Measurements from ENCODE around the gene PTPN21. TPM values are rescaled to one million over a fixed set of nuclear protein-coding genes. Genes with fewer than 3 reads are reported as not detected.

PTPN21 gene
- total RNA-seq = not detected

- H3K36me3 Mint-ChIP-seq (ENCODE audit: low read depth) = no peaks in the 10 kb centered on the region
- no peaks in the 10 kb centered on the region for H3K9me3 Mint-ChIP-seq
- DNase-seq = peak; percentile 17
- peaks cover 59% of the 10 kb centered on the region for H3K27me3 Mint-ChIP-seq
- peak within 1 kb of the TSS; percentile 2 for H3K27ac Mint-ChIP-seq
- ChIA-PET POLR2A (no interaction called here), CTCF (interaction anchor here (1.0 kb wide), 1 partner anchor 11 kb away, joined by 4 read pairs; no protein-coding TSS in a partner anchor)
- peaks cover 37% of the 10 kb centered on the region for H3K4me1 Mint-ChIP-seq
- peak within 1 kb of the TSS; percentile 52 for H3K4me3 Mint-ChIP-seq
Observed at GRCh38 chr14:88554457-88555286, at the start of gene PTPN21. Gene PTPN21 (minus strand): TSS chr14:88555007. CDS start chr14:88550417, 4,590 bp downstream.

DNA sequence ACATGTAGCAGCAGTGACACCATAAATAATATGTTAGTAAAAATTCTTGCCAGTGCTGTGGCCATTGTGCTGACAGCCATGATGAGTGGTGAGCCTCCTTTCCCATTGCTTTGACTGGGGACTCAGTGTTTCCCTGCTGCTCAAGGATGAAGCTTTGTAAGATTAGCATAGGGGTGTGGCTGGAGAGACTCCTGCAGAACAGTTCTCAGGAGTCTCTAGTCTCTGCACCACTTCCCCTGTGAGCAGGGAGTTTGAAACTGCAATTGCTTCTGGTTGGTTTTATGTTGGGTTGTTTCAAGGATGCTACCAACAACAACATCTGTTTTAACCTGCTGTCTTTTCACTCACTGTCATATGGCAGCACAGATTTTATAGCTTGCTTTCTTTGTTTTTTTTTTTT lies 49.4 kb upstream of the PTPN21 start:
- no peaks in the 10 kb centered on the region for H3K9me3 Mint-ChIP-seq
- CTCF ChIA-PET = interaction anchor here (1.1 kb wide), 1 partner anchor 9 kb away, joined by 3 read pairs; no protein-coding TSS in a partner anchor
- POLR2A ChIA-PET = no interaction called here
- peaks cover 55% of the 10 kb centered on the region for H3K36me3 Mint-ChIP-seq (ENCODE audit: low read depth)
- H3K27me3 Mint-ChIP-seq = no peaks in the 10 kb centered on the region
- H3K27ac Mint-ChIP-seq = no peak overlapping the region
- no peak overlapping the region for H3K4me3 Mint-ChIP-seq
- peaks cover 24% of the 10 kb centered on the region for H3K4me1 Mint-ChIP-seq
- DNase-seq = no peak

DNA sequence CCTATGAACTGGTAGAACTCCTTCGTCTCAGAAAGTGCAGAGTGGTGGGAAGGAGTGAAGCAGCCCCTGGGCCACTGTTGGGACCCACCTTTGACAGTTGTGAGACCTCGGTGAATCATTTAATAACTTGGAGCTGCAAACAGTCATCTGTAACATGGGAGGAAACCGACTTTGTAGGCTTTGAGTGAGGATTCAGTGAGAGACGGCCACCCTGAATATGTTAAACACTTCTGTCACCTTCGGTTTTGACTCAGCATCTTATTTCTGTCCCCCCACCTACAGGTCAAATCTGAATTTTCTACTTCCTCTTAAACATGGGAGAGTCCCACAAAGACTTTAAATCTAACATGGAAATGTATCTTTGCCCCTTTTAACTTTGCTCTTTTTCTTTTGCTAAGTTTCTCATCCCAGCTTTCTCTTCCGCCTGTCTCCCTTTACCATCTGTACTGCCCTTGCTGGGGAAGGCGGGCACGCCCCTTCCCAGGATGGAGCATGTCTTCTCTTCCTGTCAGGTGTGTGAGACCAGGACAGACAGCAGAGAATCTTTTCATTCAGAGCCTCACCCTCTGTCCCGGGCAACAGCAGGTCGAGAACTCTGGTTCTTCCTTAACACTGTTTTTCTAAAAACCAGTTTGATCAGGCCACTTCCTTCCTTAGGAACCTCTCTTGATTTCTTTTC lies 45.1 kb upstream of the PTPN21 start:
- H3K9me3 Mint-ChIP-seq = no peaks in the 10 kb centered on the region
- peak overlapping the region; percentile 87 for H3K27ac Mint-ChIP-seq
- peaks cover 60% of the 10 kb centered on the region for H3K36me3 Mint-ChIP-seq (ENCODE audit: low read depth)
- POLR2A ChIA-PET = interaction anchor here (0.5 to 0.6 kb wide), 2 partner anchors 19 to 27 kb away, joined by 3 to 4 read pairs; no protein-coding TSS in a partner anchor
- no peak for DNase-seq
- H3K27me3 Mint-ChIP-seq = no peaks in the 10 kb centered on the region
- CTCF ChIA-PET = no interaction called here
- peaks cover 38% of the 10 kb centered on the region for H3K4me1 Mint-ChIP-seq
- no peak overlapping the region for H3K4me3 Mint-ChIP-seq

GRCh38 chr14:88599326-88599725 lies 44.5 kb upstream of the PTPN21 start:
- no peaks in the 10 kb centered on the region for H3K9me3 Mint-ChIP-seq
- peaks cover 37% of the 10 kb centered on the region for H3K4me1 Mint-ChIP-seq
- no peaks in the 10 kb centered on the region for H3K27me3 Mint-ChIP-seq
- peaks cover 63% of the 10 kb centered on the region for H3K36me3 Mint-ChIP-seq (ENCODE audit: low read depth)
- H3K27ac Mint-ChIP-seq = peak overlapping the region; percentile 87
- CTCF ChIA-PET = no interaction called here
- DNase-seq = no peak
- H3K4me3 Mint-ChIP-seq = no peak overlapping the region
- POLR2A ChIA-PET = interaction anchor here (0.5 kb wide), 1 partner anchor 26 kb away, joined by 4 read pairs; no protein-coding TSS in a partner anchor

DNA sequence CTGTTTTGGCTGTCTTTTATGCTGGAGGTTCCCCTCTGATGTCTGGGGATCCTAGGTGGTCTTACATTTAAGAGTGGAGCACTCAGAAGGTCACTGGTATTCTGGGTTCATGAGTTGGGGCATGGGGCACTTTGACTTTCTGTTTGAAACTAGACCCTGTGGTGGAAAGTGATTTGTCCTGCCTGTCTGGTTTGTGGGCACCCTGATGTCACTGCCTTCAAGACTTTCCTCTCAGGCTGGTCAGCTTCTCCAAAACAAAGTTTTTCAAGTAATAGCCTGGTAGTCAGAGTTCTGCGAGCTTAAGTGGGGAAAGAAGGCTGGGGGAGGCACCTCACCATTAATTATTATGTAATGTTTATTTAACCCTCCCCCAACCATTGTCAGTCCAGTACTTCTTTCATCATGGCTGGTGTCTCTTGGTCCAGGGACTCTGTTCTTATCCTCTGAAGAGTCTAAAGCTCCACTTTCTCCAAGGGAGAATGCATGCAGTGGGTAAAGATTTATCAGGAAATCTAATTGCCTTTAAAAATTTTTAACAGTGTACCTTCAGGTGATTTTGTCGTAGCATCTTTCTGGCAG lies 43.4 kb upstream of the PTPN21 start:
- POLR2A ChIA-PET = no interaction called here
- H3K4me1 Mint-ChIP-seq = peaks cover 31% of the 10 kb centered on the region
- no peak overlapping the region for H3K4me3 Mint-ChIP-seq
- H3K27me3 Mint-ChIP-seq = no peaks in the 10 kb centered on the region
- H3K27ac Mint-ChIP-seq = no peak overlapping the region
- no peaks in the 10 kb centered on the region for H3K9me3 Mint-ChIP-seq
- DNase-seq = no peak
- peaks cover 55% of the 10 kb centered on the region for H3K36me3 Mint-ChIP-seq (ENCODE audit: low read depth)
- CTCF ChIA-PET = interaction anchor here (1.0 kb wide), 1 partner anchor 11 kb away, joined by 5 read pairs; no protein-coding TSS in a partner anchor

- no peaks in the 10 kb centered on the region for H3K27me3 Mint-ChIP-seq
- ChIA-PET CTCF (interaction anchor here (0.7 to 1.0 kb wide), 2 partner anchors 11 to 15 kb away, joined by 3 to 5 read pairs; no protein-coding TSS in a partner anchor), POLR2A (no interaction called here)
- peaks cover 49% of the 10 kb centered on the region for H3K36me3 Mint-ChIP-seq (ENCODE audit: low read depth)
- H3K4me1 Mint-ChIP-seq = peaks cover 31% of the 10 kb centered on the region
- no peaks in the 10 kb centered on the region for H3K9me3 Mint-ChIP-seq
- H3K4me3 Mint-ChIP-seq = no peak overlapping the region
- no peak overlapping the region for H3K27ac Mint-ChIP-seq
- DNase-seq = no peak
Observed at GRCh38 chr14:88597601-88598000, 42.8 kb upstream of the PTPN21 start.

DNA sequence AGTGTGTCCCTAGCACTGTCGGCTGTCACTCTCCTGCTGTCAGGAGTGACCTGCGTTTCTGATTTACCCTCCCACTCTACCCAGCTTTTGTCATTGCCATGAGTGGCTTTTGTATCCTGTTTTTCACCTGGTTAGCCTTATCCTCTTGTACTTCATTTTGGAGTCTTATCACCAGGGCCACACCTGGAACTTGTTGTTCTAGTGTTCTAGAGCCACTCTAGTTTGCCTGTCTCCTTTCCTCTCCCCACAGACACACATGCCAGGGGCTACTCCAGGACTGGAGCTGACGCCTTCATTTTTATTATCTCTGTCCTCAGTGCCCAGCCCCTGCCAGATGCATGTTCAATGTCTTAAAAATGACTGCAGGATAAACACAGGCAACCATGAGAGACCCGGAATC lies 42.2 kb upstream of the PTPN21 start:
- ChIA-PET POLR2A (no interaction called here), CTCF (interaction anchor here (0.7 to 1.0 kb wide), 2 partner anchors 10 to 16 kb away, joined by 3 to 5 read pairs; no protein-coding TSS in a partner anchor)
- no peak for DNase-seq
- Mint-ChIP-seq H3K36me3 (ENCODE audit: low read depth) (peaks cover 44% of the 10 kb centered on the region), H3K27ac (no peak overlapping the region), H3K4me1 (peaks cover 31% of the 10 kb centered on the region), H3K4me3 (no peak overlapping the region), H3K9me3 (no peaks in the 10 kb centered on the region), H3K27me3 (no peaks in the 10 kb centered on the region)

DNA sequence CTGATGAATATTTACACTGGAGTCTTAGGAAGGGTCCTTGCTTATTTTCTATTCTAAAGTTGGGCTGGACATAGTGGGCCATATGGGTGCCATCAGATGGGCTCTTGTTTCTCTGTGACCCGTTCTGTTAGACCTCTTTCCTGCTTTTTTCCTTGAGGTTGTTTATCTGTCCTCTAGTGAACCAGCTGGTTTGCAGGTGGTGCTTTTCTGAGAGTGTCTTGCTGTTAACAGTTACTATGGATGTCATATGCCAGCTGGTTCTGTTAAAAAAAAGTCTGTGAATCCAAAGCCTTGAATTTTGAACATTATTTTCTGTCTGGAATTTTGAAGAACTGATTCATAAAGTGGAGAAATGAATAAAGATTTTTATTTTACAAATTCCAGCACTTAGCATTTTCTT lies 37.2 kb upstream of the PTPN21 start:
- POLR2A ChIA-PET = no interaction called here
- CTCF ChIA-PET = no interaction called here
- Mint-ChIP-seq H3K27me3 (no peaks in the 10 kb centered on the region), H3K36me3 (ENCODE audit: low read depth) (peaks cover 30% of the 10 kb centered on the region), H3K9me3 (no peaks in the 10 kb centered on the region), H3K4me1 (no peaks in the 10 kb centered on the region), H3K27ac (no peak overlapping the region), H3K4me3 (no peak overlapping the region)
- no peak for DNase-seq

DNA sequence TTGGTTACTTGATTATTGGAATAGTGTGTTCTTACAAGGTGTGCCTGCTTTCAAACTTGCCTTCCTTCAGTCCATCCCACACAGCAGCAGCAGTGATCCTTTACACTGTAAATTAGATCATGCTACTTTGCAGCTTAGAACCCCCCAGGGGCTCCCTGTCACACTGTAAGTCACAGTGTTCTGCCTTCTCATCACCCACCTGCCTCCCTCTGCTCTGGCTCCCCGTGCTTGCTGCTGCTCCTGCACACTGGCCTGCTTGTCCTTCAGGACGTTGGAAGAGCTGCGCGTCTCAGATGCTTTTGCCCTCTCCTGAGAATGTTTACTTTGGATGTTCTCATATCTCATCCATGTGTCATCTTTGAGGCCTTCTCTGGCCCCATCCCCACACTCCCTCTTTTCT lies 35.4 kb upstream of the PTPN21 start:
- DNase-seq = no peak
- Mint-ChIP-seq H3K36me3 (ENCODE audit: low read depth) (peaks cover 36% of the 10 kb centered on the region), H3K27ac (no peak overlapping the region), H3K4me1 (peaks cover 2% of the 10 kb centered on the region), H3K4me3 (no peak overlapping the region), H3K9me3 (peaks cover 3% of the 10 kb centered on the region), H3K27me3 (no peaks in the 10 kb centered on the region)
- ChIA-PET CTCF (no interaction called here), POLR2A (no interaction called here)

DNA sequence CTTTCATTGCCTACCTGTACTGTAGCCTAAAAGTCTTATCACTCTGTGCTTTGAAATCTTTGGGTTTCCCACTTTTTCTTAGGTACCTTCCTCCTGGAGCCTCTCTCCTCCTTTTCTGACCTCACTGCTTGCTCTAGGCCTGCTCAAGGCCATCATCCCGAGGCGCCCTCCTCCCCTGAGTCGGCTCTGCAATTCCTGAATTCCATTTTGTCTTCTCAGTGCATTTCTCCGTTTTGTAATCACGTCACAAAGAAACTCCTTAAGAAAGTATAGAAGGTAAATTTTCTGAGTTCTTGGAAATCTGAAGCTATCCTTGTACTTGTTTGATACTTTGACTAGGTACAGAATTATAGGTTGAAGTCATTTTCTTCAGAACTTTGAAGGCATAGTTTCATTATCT lies 33.3 kb upstream of the PTPN21 start:
- Mint-ChIP-seq H3K27me3 (no peaks in the 10 kb centered on the region), H3K27ac (no peak overlapping the region), H3K4me1 (peaks cover 2% of the 10 kb centered on the region), H3K36me3 (ENCODE audit: low read depth) (peaks cover 39% of the 10 kb centered on the region), H3K4me3 (no peak overlapping the region), H3K9me3 (peaks cover 3% of the 10 kb centered on the region)
- ChIA-PET CTCF (no interaction called here), POLR2A (no interaction called here)
- no peak for DNase-seq

DNA sequence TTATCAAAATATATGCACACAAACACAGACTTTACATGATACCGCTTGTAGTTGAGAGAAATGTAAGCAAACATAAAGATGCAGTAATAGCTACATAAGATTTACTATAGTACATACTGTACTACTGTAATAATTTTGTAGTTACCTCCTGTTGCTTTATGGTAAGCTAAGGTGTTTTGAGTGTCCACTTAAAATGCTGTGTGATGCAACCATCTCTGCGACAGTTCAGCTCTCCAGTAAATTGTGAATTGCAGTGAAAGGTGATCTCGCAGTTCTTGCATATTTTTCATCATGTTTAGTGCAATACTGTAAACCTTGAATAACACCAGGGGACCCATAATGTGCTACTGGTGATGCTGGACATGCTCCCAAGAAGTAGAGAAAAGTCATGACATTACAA lies 29.6 kb upstream of the PTPN21 start:
- peaks cover 2% of the 10 kb centered on the region for H3K4me1 Mint-ChIP-seq
- peaks cover 41% of the 10 kb centered on the region for H3K36me3 Mint-ChIP-seq (ENCODE audit: low read depth)
- H3K27ac Mint-ChIP-seq = no peak overlapping the region
- DNase-seq = no peak
- no peak overlapping the region for H3K4me3 Mint-ChIP-seq
- ChIA-PET POLR2A (no interaction called here), CTCF (interaction anchor here (1.3 kb wide), 1 partner anchor 10 kb away, joined by 4 read pairs; no protein-coding TSS in a partner anchor)
- no peaks in the 10 kb centered on the region for H3K27me3 Mint-ChIP-seq
- peaks cover 3% of the 10 kb centered on the region for H3K9me3 Mint-ChIP-seq

- no peak overlapping the region for H3K27ac Mint-ChIP-seq
- no peaks in the 10 kb centered on the region for H3K9me3 Mint-ChIP-seq
- H3K4me1 Mint-ChIP-seq = no peaks in the 10 kb centered on the region
- no peaks in the 10 kb centered on the region for H3K27me3 Mint-ChIP-seq
- peaks cover 53% of the 10 kb centered on the region for H3K36me3 Mint-ChIP-seq (ENCODE audit: low read depth)
- POLR2A ChIA-PET = no interaction called here
- CTCF ChIA-PET = interaction anchor here (0.6 to 0.7 kb wide), 2 partner anchors 476 to 1309 kb away, joined by 3 read pairs; no protein-coding TSS in a partner anchor
- no peak overlapping the region for H3K4me3 Mint-ChIP-seq
- DNase-seq = no peak
Observed at GRCh38 chr14:88576222-88576621, 21.4 kb upstream of the PTPN21 start.

DNA sequence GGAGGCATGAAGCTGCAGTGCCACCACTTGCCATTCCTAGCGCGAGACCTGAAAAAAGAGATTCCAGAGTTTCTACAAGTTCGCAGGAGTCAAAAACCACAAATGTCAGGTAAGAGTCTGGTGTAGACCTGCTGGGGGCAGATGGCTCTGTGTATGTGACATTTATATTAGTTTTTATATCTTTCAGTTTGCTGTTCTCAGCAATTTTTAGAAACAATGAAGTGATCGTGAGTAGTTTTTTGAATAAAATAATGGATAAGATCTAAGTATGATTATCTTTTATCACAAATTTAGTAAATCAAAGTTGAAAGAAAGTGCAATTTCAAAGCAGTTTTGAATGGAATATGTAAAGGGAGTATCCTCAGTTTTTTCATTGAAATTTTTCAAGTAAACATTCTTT lies 17.3 kb upstream of the PTPN21 start:
- Mint-ChIP-seq H3K27me3 (no peaks in the 10 kb centered on the region), H3K4me1 (no peaks in the 10 kb centered on the region), H3K4me3 (no peak overlapping the region), H3K27ac (no peak overlapping the region), H3K9me3 (peaks cover 4% of the 10 kb centered on the region), H3K36me3 (ENCODE audit: low read depth) (peaks cover 57% of the 10 kb centered on the region)
- CTCF ChIA-PET = interaction anchor here (0.6 kb wide), 1 partner anchor 138 kb away, joined by 4 read pairs; no protein-coding TSS in a partner anchor
- no peak for DNase-seq
- POLR2A ChIA-PET = no interaction called here

Measured in activated CD4-positive, alpha-beta T cell treated with anti-CD3 and anti-CD28 coated beads, Interleukin-2, amount 10 ng/mL, durations not matched to agents 7 days and 5 days (primary cell).